HCT116 (cell line): ENCODE measurements around the gene RREB1. TPM values are rescaled to one million over a fixed set of nuclear protein-coding genes. Genes with fewer than 3 reads are reported as not detected.

Experiments used
- ATAC-seq: fragments of 200-7000 bp; cut with Tn5 transposase; 2 replicates; pipeline ENCODE4 v1.9.1; 2020; ENCODE audit warnings: mild to moderate bottlenecking, moderate library complexity
- BruUV-seq: library from RNA; stranded (reverse); fragments of 400-500 nt; replicated peaks from 2 replicates; lab custom pipeline; 2021; lab: Mats Ljungman, UMichigan
- CTCF ChIA-PET: fragments of 300-600 bp; sonication (Branson Sonifier 250); formaldehyde crosslinking; loops from one replicate; lab custom pipeline; 2021; ENCODE audit warnings: antibody characterized with exemption; lab: Charles Lee
- POLR2A ChIA-PET: fragments of 300-600, 350-600 bp; sonication (Branson Sonifier 250); formaldehyde crosslinking; loops from one replicate; lab custom pipeline; 2021; ENCODE audit warnings: antibody characterized with exemption; lab: Charles Lee
- RAD21 ChIA-PET, 2 experiments: fragments of 300-600 bp; sonication (Branson Sonifier 250); formaldehyde crosslinking; loops; one replicate each; lab custom pipeline; 2023; ENCODE audit warnings: low total read pairs in 2 of 2; ENCODE audit not compliant: uncharacterized antibody in 2 of 2, unreplicated experiment in 2 of 2, low non-redundant PET in 1 of 2; lab: Charles Lee
- DNase-seq: peaks from one replicate; pipeline ENCODE4 v3.0.0-alpha.2; 2010; ENCODE audit warnings: low read depth, low spot score
- H2AFZ ChIP-seq: fragments of 200-600 bp; shearing (Covaris generic), sonication (generic); 2 replicates; pipeline ENCODE4 v1.6.1; 2017; ENCODE audit warnings: low read depth, mixed run types, mixed read lengths, antibody characterized with exemption, low read length; ENCODE audit not compliant: poor library complexity, severe bottlenecking
- H3K27ac ChIP-seq: 2 replicates; pipeline ENCODE4 v1.5.1; 2012; ENCODE audit warnings: low read depth, low read length
- H3K27me3 ChIP-seq: fragments of 200-600 bp; sonication (generic); 2 replicates; pipeline ENCODE4 v1.6.1; 2016; ENCODE audit warnings: mixed run types, low read length, mixed read lengths; ENCODE audit not compliant: insufficient read depth
- H3K36me3 ChIP-seq, 2 experiments: fragments of 200-500 bp in 1 of 2; fragments of 200-600 bp in 1 of 2; sonication (Bioruptor generic) in 1 of 2; sonication (generic) in 1 of 2; 2 replicates each; pipeline versions ENCODE4 v1.5.1 to v1.6.1; 2014 to 2016; ENCODE audit warnings: low read length in 2 of 2, inconsistent platforms in 1 of 2, mixed read lengths in 1 of 2, mixed run types in 1 of 2; ENCODE audit not compliant: insufficient read depth in 2 of 2, control insufficient read depth in 1 of 2
- H3K4me1 ChIP-seq, 2 experiments: fragments of 200-600 bp in 1 of 2; sonication (generic) in 1 of 2; 2 replicates each; pipeline versions ENCODE4 v1.5.1 to v1.6.1; 2012 to 2017; ENCODE audit warnings: low read length in 2 of 2, inconsistent platforms in 1 of 2, mild to moderate bottlenecking in 1 of 2, mixed read lengths in 1 of 2, mixed run types in 1 of 2, moderate library complexity in 1 of 2; ENCODE audit not compliant: insufficient read depth in 2 of 2, control insufficient read depth in 1 of 2
- H3K4me2 ChIP-seq: fragments of 200-600 bp; sonication (generic); 2 replicates; pipeline ENCODE4 v1.6.1; 2017; ENCODE audit warnings: mixed run types, low read length, mixed read lengths
- H3K4me3 ChIP-seq, 2 experiments: fragments of 200-600 bp in 1 of 2; sonication (generic) in 1 of 2; replicated peaks in 1 of 2; 2 replicates each; pipeline ENCODE4 v1.5.1; 2011 to 2016; ENCODE audit warnings: low read length in 2 of 2, control low read depth in 1 of 2, low read depth in 1 of 2, mild to moderate bottlenecking in 1 of 2, mixed read lengths in 1 of 2, mixed run types in 1 of 2
- H3K79me2 ChIP-seq: fragments of 200-600 bp; sonication (generic); 2 replicates; pipeline ENCODE4 v1.6.1; 2017; ENCODE audit warnings: mild to moderate bottlenecking, mixed run types, low read length, moderate library complexity, mixed read lengths; ENCODE audit not compliant: insufficient read depth
- H3K9ac ChIP-seq: fragments of 200-600 bp; sonication (generic); 2 replicates; pipeline ENCODE4 v1.6.1; 2016; ENCODE audit warnings: low read length, mixed read lengths
- H3K9me2 ChIP-seq: fragments of 200-600 bp; sonication (generic), shearing (Covaris generic); 2 replicates; pipeline ENCODE4 v1.6.1; 2017; ENCODE audit warnings: mixed run types, mild to moderate bottlenecking, moderate library complexity; ENCODE audit not compliant: insufficient read depth
- H3K9me3 ChIP-seq, 2 experiments: fragments of 200-500 bp in 1 of 2; fragments of 200-600 bp in 1 of 2; sonication (Bioruptor generic) in 1 of 2; sonication (generic) in 1 of 2; 2 replicates each; pipeline ENCODE4 v1.6.1; 2014 to 2017; ENCODE audit warnings: low read length in 2 of 2, mixed read lengths in 2 of 2, inconsistent platforms in 1 of 2, low read depth in 1 of 2, mild to moderate bottlenecking in 1 of 2, mixed run types in 1 of 2, moderate library complexity in 1 of 2; ENCODE audit not compliant: control insufficient read depth in 1 of 2, insufficient read depth in 1 of 2
- H4K20me1 ChIP-seq: fragments of 200-600 bp; sonication (generic), shearing (Covaris generic); 2 replicates; pipeline ENCODE4 v1.6.1; 2017; ENCODE audit warnings: mixed run types, mild to moderate bottlenecking, moderate library complexity; ENCODE audit not compliant: insufficient read depth
- CBX3 ChIP-seq: IDR thresholded peaks from 2 replicates; pipeline ENCODE4 v1.6.1; 2012; ENCODE audit warnings: low read depth
- CEBPB ChIP-seq: IDR thresholded peaks from 2 replicates; pipeline ENCODE4 v1.6.1; 2012; ENCODE audit warnings: low read depth
- EGR1 ChIP-seq: IDR thresholded peaks from 2 replicates; pipeline ENCODE4 v1.6.1; 2012; ENCODE audit warnings: low read depth
- EZH2 ChIP-seq: fragments of 200-600 bp; sonication (generic); IDR thresholded peaks from 2 replicates; pipeline ENCODE4 v1.6.1; 2017; ENCODE audit warnings: antibody characterized with exemption, mixed run types
- JUND ChIP-seq: IDR thresholded peaks from 2 replicates; pipeline ENCODE4 v1.6.1; 2012
- SIN3A ChIP-seq: IDR thresholded peaks from 2 replicates; pipeline ENCODE4 v1.6.1; 2012; ENCODE audit warnings: low read depth
- YY1 ChIP-seq: IDR thresholded peaks from 2 replicates; pipeline ENCODE4 v1.6.1; 2011; ENCODE audit warnings: low read length, low read depth, moderate library complexity, mild to moderate bottlenecking; ENCODE audit not compliant: insufficient replicate concordance; ENCODE audit errors: extremely low read depth
- ZNF274 ChIP-seq: fragments of 200-500 bp; sonication (Bioruptor generic); IDR thresholded peaks from 2 replicates; pipeline ENCODE4 v1.6.1; 2014; ENCODE audit warnings: mild to moderate bottlenecking, low read depth, low read length, inconsistent platforms
- intact Hi-C: fragments of 100-400 bp; cut with micrococcal nuclease; formaldehyde crosslinking; loops from 2 replicates; pipeline ENCODE4 v1.10.0; 2022
- total RNA-seq: library from RNA; stranded (reverse); gene quantifications from one replicate; pipeline ENCODE4 v1.2.1, GENCODE V29; 2021; ENCODE audit not compliant: unreplicated experiment
- TF ChIP-seq, protein P1 (sequence below): IDR thresholded peaks from 2 replicates; pipeline ENCODE4 v1.6.1; 2012

Gene RREB1
- total RNA-seq, 1 experiment from 2014 or later = 47.9 TPM

DNA sequence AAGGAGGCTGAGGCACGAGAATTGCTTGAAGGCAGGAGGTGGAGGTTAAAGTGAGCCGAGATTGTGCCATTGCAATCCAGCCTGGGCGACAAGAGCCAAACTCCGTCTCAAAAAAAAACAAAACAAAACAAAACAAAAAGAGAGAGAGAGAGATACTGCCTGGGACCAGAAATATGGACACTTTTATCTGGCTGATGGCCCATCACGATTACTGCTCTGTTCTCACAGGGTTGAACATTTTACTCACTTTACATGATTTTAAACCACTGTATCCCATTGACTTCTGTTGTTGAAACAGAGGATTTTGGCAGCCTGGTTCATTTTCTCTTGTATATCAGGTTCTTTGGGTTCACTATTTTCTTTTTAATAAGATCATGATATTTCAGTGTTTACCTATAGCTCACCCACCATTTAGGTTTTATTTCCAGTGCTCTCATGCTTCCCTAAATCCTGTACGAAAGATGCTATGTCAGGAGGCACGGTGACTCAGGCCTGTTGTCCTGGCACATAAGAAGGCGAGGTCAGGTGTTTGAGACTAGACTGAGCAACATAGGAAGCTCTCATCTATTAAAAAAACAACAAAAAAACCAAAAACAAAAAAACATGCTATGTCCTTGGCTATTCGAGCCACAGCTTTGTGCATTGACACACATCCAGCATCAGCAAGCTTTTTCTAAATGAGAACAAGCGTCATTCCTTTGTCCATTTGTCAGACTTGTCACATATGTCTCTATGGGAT is 34.5 kb upstream of the RREB1 start:
- Histone ChIP-seq H2AFZ (no peak overlapping the region), H3K79me2 (no peaks in the 10 kb centered on the region), H3K27ac (no peak overlapping the region), H3K27me3 (no peaks in the 10 kb centered on the region), H3K4me2 (no peak overlapping the region), H3K36me3 (no peaks in the 10 kb centered on the region), H3K9me3 (no peaks in the 10 kb centered on the region), H3K9ac (no peak overlapping the region), H3K9me2 (no peaks in the 10 kb centered on the region), H3K4me3 (no peak overlapping the region), H4K20me1 (no peaks in the 10 kb centered on the region), H3K4me1 (peaks cover 4 to 5% of the 10 kb centered on the region in 2 experiments; a peak in 3 of 4 replicates)
- no TSS peak for BruUV-seq
- ChIA-PET POLR2A (interaction anchor here (2.1 kb wide), 1 partner anchor 15 kb away, joined by 7 read pairs; no protein-coding TSS in a partner anchor), CTCF (no interaction called here), RAD21 (no interaction called here)
- no peak for DNase-seq
- ATAC-seq = no peak
- intact Hi-C loops = no loop called here
- TF ChIP-seq SIN3A = no peak
- no peak for TF ChIP-seq EZH2
- TF ChIP-seq CEBPB = no peak
- TF ChIP-seq, protein P1, sequence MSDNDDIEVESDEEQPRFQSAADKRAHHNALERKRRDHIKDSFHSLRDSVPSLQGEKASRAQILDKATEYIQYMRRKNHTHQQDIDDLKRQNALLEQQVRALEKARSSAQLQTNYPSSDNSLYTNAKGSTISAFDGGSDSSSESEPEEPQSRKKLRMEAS = no peak
- no peak for TF ChIP-seq EGR1
- no peak for TF ChIP-seq YY1
- no peak for TF ChIP-seq JUND
- no peak for TF ChIP-seq ZNF274
- TF ChIP-seq, all 23 proteins: peak for 0

DNA sequence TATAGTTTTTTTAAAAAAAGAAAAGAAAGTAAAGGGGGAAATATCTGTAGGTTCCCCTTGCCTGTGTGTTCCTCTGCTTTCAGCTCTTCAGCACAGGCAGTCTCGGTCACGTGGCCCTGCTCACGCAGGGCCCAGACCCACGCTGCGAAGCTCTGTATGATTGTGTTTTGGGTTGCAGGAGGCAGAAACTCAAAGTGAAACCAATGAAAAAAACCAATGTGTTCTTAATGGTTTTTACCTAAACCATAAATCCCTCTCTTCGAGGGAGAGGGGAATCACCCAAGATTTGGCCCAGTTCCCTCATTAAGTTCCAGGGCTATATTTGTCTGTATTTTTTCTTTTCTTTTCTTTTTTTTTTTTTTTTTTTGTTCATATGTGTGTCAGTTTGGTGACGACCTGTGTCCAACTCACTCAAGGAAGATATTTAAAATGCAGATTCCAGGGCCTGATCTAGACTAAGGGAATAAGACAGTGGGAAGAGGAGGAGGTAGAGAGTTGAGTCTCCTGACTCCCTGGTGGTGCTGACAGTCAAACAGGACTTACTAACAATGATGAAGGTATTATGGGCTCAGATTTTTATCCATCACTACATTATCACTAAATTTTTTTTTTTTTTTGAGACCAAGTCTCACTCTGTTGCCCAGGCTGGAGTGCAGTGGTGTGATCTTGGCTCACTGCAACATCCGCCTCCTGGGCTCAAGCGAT is 33.8 kb upstream of the RREB1 start:
- Histone ChIP-seq H3K9me3 (no peaks in the 10 kb centered on the region), H3K4me3 (no peak overlapping the region), H3K79me2 (no peaks in the 10 kb centered on the region), H3K4me2 (no peak overlapping the region), H4K20me1 (no peaks in the 10 kb centered on the region), H3K4me1 (peaks cover 4 to 5% of the 10 kb centered on the region in 2 experiments; a peak in 3 of 4 replicates), H3K27me3 (no peaks in the 10 kb centered on the region), H3K27ac (no peak overlapping the region), H2AFZ (no peak overlapping the region), H3K36me3 (no peaks in the 10 kb centered on the region), H3K9ac (no peak overlapping the region), H3K9me2 (no peaks in the 10 kb centered on the region)
- TF ChIP-seq CBX3 = no peak
- TF ChIP-seq JUND = no peak
- BruUV-seq = no TSS peak
- CTCF ChIA-PET = no interaction called here
- RAD21 ChIA-PET = no interaction called here
- ATAC-seq = no peak
- no peak for DNase-seq
- intact Hi-C loops = no loop called here
- POLR2A ChIA-PET = interaction anchor here (2.1 kb wide), 1 partner anchor 16 kb away, joined by 7 read pairs; no protein-coding TSS in a partner anchor
